ENCODE measurements around the gene PTGES.

Gene PTGES

DNA sequence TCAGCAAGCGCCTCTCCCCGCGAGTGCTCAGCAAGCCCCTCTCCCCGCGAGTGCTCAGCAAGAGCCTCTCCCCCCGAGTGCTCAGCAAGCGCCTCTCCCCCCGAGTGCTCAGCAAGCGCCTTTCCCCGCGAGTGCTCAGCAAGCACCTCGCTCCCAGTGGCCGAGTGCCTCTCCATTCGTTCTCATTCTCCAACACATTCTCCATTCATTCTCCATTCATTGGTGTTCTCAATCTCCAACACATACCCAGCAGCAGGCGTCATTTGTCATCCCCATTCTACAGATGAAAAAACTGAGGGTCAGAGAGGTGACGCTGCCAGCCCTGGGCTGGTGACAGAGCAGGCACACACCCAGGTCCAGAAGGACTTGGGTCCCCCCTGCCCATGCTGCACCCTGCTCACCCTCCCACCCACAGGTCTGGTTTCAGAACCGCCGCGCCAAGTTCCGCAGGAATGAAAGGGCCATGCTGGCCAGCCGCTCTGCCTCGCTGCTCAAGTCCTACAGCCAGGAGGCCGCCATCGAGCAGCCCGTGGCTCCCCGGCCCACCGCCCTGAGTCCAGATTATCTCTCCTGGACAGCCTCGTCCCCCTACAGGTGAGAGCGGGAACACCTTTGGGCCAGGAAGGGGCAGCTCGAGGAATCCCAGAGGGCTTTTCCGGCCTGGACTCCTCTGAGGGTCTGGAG lies 32.5 kb downstream of the PTGES start:
- Histone ChIP-seq H3K27me3 (replicated peaks; ENCODE audit: control insufficient read depth, insufficient read depth, low read length, poor library complexity, severe bottlenecking) (no peaks in the 10 kb centered on the region), H3K9me3 (ENCODE audit: control insufficient read depth, low read length) (no peaks in the 10 kb centered on the region), H3K4me1 (ENCODE audit: control insufficient read depth, insufficient read depth, low read length, poor library complexity, severe bottlenecking) (no peaks in the 10 kb centered on the region), H3K4me3 (ENCODE audit: insufficient read depth, low read depth, low read length, poor library complexity, severe bottlenecking) (no peak overlapping the region), H3K36me3 (ENCODE audit: control insufficient read depth, insufficient read depth, low read length) (no peaks in the 10 kb centered on the region), H3K27ac (ENCODE audit: insufficient read depth, low read length, poor library complexity, severe bottlenecking) (no peak overlapping the region)
- DNase-seq = no peak

DNA sequence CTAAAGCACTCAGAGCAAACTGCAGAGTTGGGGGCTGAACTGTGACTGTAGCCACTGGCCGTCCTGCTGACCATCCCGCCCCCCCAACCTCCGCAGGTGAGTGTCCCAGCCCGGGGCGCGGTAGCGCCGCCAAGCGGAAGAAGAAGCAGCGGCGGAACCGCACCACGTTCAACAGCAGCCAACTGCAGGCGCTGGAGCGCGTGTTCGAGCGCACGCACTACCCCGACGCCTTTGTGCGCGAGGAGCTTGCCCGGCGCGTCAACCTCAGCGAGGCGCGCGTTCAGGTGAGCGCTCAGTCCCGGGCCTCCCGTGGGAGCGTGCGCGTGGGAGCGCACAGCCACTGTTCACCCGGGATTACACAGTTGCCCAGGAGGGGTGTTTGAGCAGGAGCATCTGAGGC lies 33.7 kb downstream of the PTGES start:
- no peaks in the 10 kb centered on the region for H3K9me3 ChIP-seq (ENCODE audit: control insufficient read depth, low read length)
- DNase-seq = no peak
- H3K4me1 ChIP-seq (ENCODE audit: control insufficient read depth, insufficient read depth, low read length, poor library complexity, severe bottlenecking) = no peaks in the 10 kb centered on the region
- H3K36me3 ChIP-seq (ENCODE audit: control insufficient read depth, insufficient read depth, low read length) = no peaks in the 10 kb centered on the region
- no peak overlapping the region for H3K27ac ChIP-seq (ENCODE audit: insufficient read depth, low read length, poor library complexity, severe bottlenecking)
- no peaks in the 10 kb centered on the region for H3K27me3 ChIP-seq (replicated peaks; ENCODE audit: control insufficient read depth, insufficient read depth, low read length, poor library complexity, severe bottlenecking)
- H3K4me3 ChIP-seq (ENCODE audit: insufficient read depth, low read depth, low read length, poor library complexity, severe bottlenecking) = no peak overlapping the region

GRCh38 chr9:129718647-129719046 lies 34.2 kb downstream of the PTGES start:
- H3K9me3 ChIP-seq (ENCODE audit: control insufficient read depth, low read length) = no peaks in the 10 kb centered on the region
- H3K27ac ChIP-seq (ENCODE audit: insufficient read depth, low read length, poor library complexity, severe bottlenecking) = no peak overlapping the region
- no peaks in the 10 kb centered on the region for H3K36me3 ChIP-seq (ENCODE audit: control insufficient read depth, insufficient read depth, low read length)
- no peak overlapping the region for H3K4me3 ChIP-seq (ENCODE audit: insufficient read depth, low read depth, low read length, poor library complexity, severe bottlenecking)
- no peaks in the 10 kb centered on the region for H3K27me3 ChIP-seq (replicated peaks; ENCODE audit: control insufficient read depth, insufficient read depth, low read length, poor library complexity, severe bottlenecking)
- H3K4me1 ChIP-seq (ENCODE audit: control insufficient read depth, insufficient read depth, low read length, poor library complexity, severe bottlenecking) = no peaks in the 10 kb centered on the region
- DNase-seq = no peak

DNA sequence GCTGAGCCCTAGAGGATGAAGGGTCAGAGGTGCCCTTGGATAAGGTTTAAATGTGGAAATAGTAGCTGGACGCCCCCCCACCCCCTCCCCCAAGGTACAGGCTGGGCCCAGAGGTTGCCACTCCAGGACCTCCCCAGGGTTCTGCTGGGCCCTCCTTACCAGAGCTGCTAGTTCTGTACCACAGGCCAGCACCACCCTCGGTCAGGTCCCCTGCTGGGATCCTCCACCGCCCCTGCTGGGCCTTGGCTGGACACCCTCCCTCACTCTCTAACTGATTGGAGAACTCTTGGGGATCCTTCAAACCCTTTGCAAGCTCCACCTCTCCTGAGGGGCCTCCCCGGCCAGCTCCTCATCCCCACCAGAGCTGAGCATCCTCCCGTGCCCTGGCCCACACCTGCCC lies 34.9 kb downstream of the PTGES start:
- no peak for DNase-seq
- no peak overlapping the region for H3K4me3 ChIP-seq (ENCODE audit: insufficient read depth, low read depth, low read length, poor library complexity, severe bottlenecking)
- peaks cover under 1% of the 10 kb centered on the region for H3K4me1 ChIP-seq (ENCODE audit: control insufficient read depth, insufficient read depth, low read length, poor library complexity, severe bottlenecking)
- H3K27me3 ChIP-seq (replicated peaks; ENCODE audit: control insufficient read depth, insufficient read depth, low read length, poor library complexity, severe bottlenecking) = no peaks in the 10 kb centered on the region
- no peaks in the 10 kb centered on the region for H3K36me3 ChIP-seq (ENCODE audit: control insufficient read depth, insufficient read depth, low read length)
- no peaks in the 10 kb centered on the region for H3K9me3 ChIP-seq (ENCODE audit: control insufficient read depth, low read length)
- H3K27ac ChIP-seq (ENCODE audit: insufficient read depth, low read length, poor library complexity, severe bottlenecking) = no peak overlapping the region

- peaks cover 14% of the 10 kb centered on the region for H3K4me1 ChIP-seq (ENCODE audit: control insufficient read depth, insufficient read depth, low read length, poor library complexity, severe bottlenecking)
- no peaks in the 10 kb centered on the region for H3K27me3 ChIP-seq (replicated peaks; ENCODE audit: control insufficient read depth, insufficient read depth, low read length, poor library complexity, severe bottlenecking)
- H3K36me3 ChIP-seq (ENCODE audit: control insufficient read depth, insufficient read depth, low read length) = no peaks in the 10 kb centered on the region
- H3K4me3 ChIP-seq (ENCODE audit: insufficient read depth, low read depth, low read length, poor library complexity, severe bottlenecking) = no peak overlapping the region
- no peaks in the 10 kb centered on the region for H3K9me3 ChIP-seq (ENCODE audit: control insufficient read depth, low read length)
- H3K27ac ChIP-seq (ENCODE audit: insufficient read depth, low read length, poor library complexity, severe bottlenecking) = no peak overlapping the region
- DNase-seq = no peak
Measured at GRCh38 chr9:129716091-129716490, 36.8 kb downstream of the PTGES start.

DNA sequence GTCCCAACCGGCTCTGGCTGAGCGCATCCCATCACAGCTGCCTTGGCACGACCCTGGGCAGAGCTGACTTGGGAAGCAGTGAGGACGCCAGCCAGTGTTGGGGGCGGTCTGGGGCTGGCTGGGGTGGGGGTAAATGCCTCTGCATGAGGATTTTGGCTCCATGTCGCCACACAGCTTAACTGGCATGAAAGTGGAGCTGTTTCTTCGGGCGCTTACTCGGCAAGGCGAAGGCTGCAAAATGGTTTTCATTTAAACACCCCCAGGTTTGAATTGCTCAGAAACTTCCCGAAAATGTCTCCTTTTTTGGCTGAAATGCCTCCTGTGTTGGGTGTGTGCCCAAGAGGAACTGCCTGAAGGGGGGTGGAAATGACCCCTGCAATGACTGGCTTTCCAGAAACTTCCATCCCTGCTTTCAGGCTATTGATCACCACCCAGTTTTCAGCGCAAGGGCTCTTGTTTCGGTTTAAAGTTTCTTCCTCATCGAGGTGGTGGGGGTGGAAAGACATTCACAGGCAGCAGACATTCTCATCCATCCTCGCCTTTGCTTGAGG lies 38.3 kb downstream of the PTGES start:
- no peak overlapping the region for H3K4me3 ChIP-seq (ENCODE audit: insufficient read depth, low read depth, low read length, poor library complexity, severe bottlenecking)
- H3K27ac ChIP-seq (ENCODE audit: insufficient read depth, low read length, poor library complexity, severe bottlenecking) = no peak overlapping the region
- no peaks in the 10 kb centered on the region for H3K27me3 ChIP-seq (replicated peaks; ENCODE audit: control insufficient read depth, insufficient read depth, low read length, poor library complexity, severe bottlenecking)
- peaks cover 19% of the 10 kb centered on the region for H3K4me1 ChIP-seq (ENCODE audit: control insufficient read depth, insufficient read depth, low read length, poor library complexity, severe bottlenecking)
- no peaks in the 10 kb centered on the region for H3K9me3 ChIP-seq (ENCODE audit: control insufficient read depth, low read length)
- no peak for DNase-seq
- H3K36me3 ChIP-seq (ENCODE audit: control insufficient read depth, insufficient read depth, low read length) = no peaks in the 10 kb centered on the region

DNA sequence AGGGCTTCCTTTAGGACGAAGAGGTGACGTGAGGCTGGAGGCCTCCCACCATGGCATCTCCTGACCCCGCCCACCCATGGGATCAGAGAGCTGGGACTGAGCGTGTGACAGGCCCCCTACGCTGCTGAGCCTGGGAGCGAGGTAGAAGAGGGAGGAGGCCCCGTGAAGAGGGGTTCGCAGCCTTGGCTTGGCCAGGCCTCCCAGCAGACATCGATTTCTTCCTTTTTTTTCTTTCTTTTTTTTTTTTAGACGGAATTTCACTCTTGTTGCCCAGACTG lies 39.5 kb downstream of the PTGES start:
- Histone ChIP-seq H3K27me3 (replicated peaks; ENCODE audit: control insufficient read depth, insufficient read depth, low read length, poor library complexity, severe bottlenecking) (no peaks in the 10 kb centered on the region), H3K9me3 (ENCODE audit: control insufficient read depth, low read length) (no peaks in the 10 kb centered on the region), H3K27ac (ENCODE audit: insufficient read depth, low read length, poor library complexity, severe bottlenecking) (no peak overlapping the region), H3K4me1 (ENCODE audit: control insufficient read depth, insufficient read depth, low read length, poor library complexity, severe bottlenecking) (peaks cover 19% of the 10 kb centered on the region), H3K4me3 (ENCODE audit: insufficient read depth, low read depth, low read length, poor library complexity, severe bottlenecking) (no peak overlapping the region), H3K36me3 (ENCODE audit: control insufficient read depth, insufficient read depth, low read length) (no peaks in the 10 kb centered on the region)
- DNase-seq = no peak

- Histone ChIP-seq H3K27ac (ENCODE audit: insufficient read depth, low read length, poor library complexity, severe bottlenecking) (no peak overlapping the region), H3K9me3 (ENCODE audit: control insufficient read depth, low read length) (no peaks in the 10 kb centered on the region), H3K27me3 (replicated peaks; ENCODE audit: control insufficient read depth, insufficient read depth, low read length, poor library complexity, severe bottlenecking) (no peaks in the 10 kb centered on the region), H3K36me3 (ENCODE audit: control insufficient read depth, insufficient read depth, low read length) (no peaks in the 10 kb centered on the region), H3K4me3 (ENCODE audit: insufficient read depth, low read depth, low read length, poor library complexity, severe bottlenecking) (no peak overlapping the region), H3K4me1 (ENCODE audit: control insufficient read depth, insufficient read depth, low read length, poor library complexity, severe bottlenecking) (peaks cover 19% of the 10 kb centered on the region)
- DNase-seq = no peak
Measured at GRCh38 chr9:129712634-129713401, 40.0 kb downstream of the PTGES start.

GRCh38 chr9:129710169-129710453 lies 42.7 kb downstream of the PTGES start:
- H3K4me3 ChIP-seq (ENCODE audit: insufficient read depth, low read depth, low read length, poor library complexity, severe bottlenecking) = no peak overlapping the region
- no peaks in the 10 kb centered on the region for H3K36me3 ChIP-seq (ENCODE audit: control insufficient read depth, insufficient read depth, low read length)
- H3K9me3 ChIP-seq (ENCODE audit: control insufficient read depth, low read length) = no peaks in the 10 kb centered on the region
- no peak overlapping the region for H3K27ac ChIP-seq (ENCODE audit: insufficient read depth, low read length, poor library complexity, severe bottlenecking)
- no peaks in the 10 kb centered on the region for H3K27me3 ChIP-seq (replicated peaks; ENCODE audit: control insufficient read depth, insufficient read depth, low read length, poor library complexity, severe bottlenecking)
- DNase-seq = no peak
- H3K4me1 ChIP-seq (ENCODE audit: control insufficient read depth, insufficient read depth, low read length, poor library complexity, severe bottlenecking) = peaks cover 19% of the 10 kb centered on the region

GRCh38 chr9:129709438-129710168 lies 43.2 kb downstream of the PTGES start:
- Histone ChIP-seq H3K4me3 (ENCODE audit: insufficient read depth, low read depth, low read length, poor library complexity, severe bottlenecking) (no peak overlapping the region), H3K27me3 (replicated peaks; ENCODE audit: control insufficient read depth, insufficient read depth, low read length, poor library complexity, severe bottlenecking) (no peaks in the 10 kb centered on the region), H3K4me1 (ENCODE audit: control insufficient read depth, insufficient read depth, low read length, poor library complexity, severe bottlenecking) (peaks cover 19% of the 10 kb centered on the region), H3K27ac (ENCODE audit: insufficient read depth, low read length, poor library complexity, severe bottlenecking) (no peak overlapping the region), H3K9me3 (ENCODE audit: control insufficient read depth, low read length) (no peaks in the 10 kb centered on the region), H3K36me3 (ENCODE audit: control insufficient read depth, insufficient read depth, low read length) (no peaks in the 10 kb centered on the region)
- DNase-seq = no peak
